ENCODE data around the gene LRP11.
"Not testable (repeated sequence)": the region's sequence is repeated elsewhere in the genome, so short reads cannot be mapped to it uniquely, and the experiment has no call there.

The LRP11 gene, protein sequence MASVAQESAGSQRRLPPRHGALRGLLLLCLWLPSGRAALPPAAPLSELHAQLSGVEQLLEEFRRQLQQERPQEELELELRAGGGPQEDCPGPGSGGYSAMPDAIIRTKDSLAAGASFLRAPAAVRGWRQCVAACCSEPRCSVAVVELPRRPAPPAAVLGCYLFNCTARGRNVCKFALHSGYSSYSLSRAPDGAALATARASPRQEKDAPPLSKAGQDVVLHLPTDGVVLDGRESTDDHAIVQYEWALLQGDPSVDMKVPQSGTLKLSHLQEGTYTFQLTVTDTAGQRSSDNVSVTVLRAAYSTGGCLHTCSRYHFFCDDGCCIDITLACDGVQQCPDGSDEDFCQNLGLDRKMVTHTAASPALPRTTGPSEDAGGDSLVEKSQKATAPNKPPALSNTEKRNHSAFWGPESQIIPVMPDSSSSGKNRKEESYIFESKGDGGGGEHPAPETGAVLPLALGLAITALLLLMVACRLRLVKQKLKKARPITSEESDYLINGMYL

DNA sequence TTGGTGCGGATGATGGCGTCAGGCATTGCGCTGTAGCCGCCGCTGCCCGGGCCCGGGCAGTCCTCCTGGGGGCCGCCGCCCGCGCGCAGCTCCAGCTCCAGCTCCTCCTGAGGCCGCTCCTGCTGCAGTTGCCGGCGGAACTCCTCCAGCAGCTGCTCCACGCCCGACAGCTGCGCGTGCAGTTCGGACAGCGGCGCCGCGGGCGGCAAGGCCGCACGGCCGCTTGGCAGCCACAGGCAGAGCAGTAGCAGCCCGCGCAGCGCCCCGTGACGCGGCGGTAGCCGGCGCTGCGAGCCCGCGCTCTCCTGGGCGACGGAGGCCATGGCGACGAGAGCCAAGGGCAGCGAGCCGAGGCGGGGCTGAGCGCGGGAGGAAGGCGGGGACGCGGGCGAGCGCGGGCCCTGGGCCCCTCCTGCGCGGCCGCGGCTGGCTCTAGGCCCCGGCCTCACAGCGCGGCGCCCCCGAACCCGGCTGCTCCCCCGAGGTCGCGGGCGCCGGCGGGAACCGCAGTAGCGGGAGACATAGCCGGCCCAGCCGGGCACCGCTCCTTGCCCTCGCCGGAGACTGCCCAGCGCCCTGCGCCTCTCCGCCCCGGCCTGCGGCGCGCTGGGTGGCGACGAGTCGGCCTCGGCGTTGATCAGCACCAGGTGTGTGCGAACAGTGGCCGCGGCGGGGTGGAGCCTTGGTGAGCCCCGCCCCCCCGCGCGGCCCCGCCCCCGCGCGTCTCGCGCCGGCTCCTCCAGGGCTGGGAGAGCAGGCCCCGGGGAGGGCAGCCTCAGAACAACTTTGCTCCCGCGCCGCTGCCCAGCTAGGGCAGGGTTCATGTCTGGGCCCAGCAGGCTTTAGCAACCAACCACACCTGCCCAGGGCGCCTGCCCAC, at the start of gene LRP11:
Gene LRP11, minus strand, starts transcription at position 662 of the 880 bp plus-strand sequence. Its CDS starts 339 bp downstream, at position 323.
- DNase-seq (ENCODE audit: low read depth), result peak; percentile 81
- H3K4me3 ChIP-seq (replicated peaks; ENCODE audit: low read depth, low read length), result peak within 1 kb of the TSS; percentile 66
- TF ChIP-seq, protein P1, sequence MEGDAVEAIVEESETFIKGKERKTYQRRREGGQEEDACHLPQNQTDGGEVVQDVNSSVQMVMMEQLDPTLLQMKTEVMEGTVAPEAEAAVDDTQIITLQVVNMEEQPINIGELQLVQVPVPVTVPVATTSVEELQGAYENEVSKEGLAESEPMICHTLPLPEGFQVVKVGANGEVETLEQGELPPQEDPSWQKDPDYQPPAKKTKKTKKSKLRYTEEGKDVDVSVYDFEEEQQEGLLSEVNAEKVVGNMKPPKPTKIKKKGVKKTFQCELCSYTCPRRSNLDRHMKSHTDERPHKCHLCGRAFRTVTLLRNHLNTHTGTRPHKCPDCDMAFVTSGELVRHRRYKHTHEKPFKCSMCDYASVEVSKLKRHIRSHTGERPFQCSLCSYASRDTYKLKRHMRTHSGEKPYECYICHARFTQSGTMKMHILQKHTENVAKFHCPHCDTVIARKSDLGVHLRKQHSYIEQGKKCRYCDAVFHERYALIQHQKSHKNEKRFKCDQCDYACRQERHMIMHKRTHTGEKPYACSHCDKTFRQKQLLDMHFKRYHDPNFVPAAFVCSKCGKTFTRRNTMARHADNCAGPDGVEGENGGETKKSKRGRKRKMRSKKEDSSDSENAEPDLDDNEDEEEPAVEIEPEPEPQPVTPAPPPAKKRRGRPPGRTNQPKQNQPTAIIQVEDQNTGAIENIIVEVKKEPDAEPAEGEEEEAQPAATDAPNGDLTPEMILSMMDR (IDR thresholded peaks at IDR 0.05; ENCODE audit: low read length, missing control alignments), result no peak

- TF ChIP-seq, protein P1 (IDR thresholded peaks at IDR 0.05; ENCODE audit: low read length, missing control alignments), result no peak
- no peak overlapping the region for H3K4me3 ChIP-seq (replicated peaks; ENCODE audit: low read depth, low read length)
- DNase-seq (ENCODE audit: low read depth), result no peak
Measured at GRCh38 chr6:149913540-149914240, 49.5 kb upstream of the LRP11 start.

DNA sequence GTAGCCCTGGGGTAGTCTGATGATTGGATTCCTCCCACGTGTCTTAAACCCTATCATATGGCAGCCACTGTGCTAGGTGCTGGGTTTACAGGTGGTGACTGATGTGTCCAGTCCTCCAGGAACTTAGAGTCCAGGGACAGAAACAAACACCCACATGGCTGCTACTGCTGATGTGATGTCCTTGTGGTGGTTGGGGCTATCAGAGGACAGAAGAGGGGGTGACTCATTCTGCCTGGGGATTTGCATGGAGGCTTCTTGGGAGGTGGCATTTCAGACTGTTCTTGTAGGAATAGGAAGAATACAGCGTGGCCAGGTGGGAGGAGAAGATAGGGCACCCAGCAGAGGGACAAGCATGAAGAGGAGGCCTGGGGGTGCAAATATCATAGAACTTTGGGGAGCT, 48.9 kb upstream of the LRP11 start:
- H3K4me3 ChIP-seq (replicated peaks; ENCODE audit: low read depth, low read length), result no peak overlapping the region
- no peak for DNase-seq (ENCODE audit: low read depth)
- TF ChIP-seq, protein P1 (IDR thresholded peaks at IDR 0.05; ENCODE audit: low read length, missing control alignments), result no peak

- H3K4me3 ChIP-seq (replicated peaks; ENCODE audit: low read depth, low read length), result not testable (repeated sequence)
Measured at GRCh38 chr6:149912680-149913079, 48.5 kb upstream of the LRP11 start.

DNA sequence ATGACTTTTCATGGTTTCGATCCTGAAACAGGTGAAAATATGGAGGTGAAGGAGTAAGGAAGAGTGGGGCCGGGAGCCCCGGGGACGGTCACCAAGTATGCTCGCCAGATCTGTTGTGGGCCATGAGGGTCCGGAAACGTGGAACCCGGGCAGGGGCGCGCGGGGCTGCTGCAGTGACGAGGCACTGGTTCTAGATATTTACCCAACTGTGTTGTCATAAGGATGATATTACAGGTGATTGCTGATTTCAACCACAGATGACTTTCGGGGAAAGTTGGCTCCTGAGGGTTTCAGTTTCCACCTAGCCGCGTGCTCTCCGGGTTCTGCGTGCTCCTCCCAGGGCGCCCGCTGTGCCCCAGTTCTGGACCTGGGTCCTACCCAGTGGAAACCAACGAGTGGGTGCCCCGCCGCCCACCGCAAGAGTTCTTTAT, 46.6 kb upstream of the LRP11 start:
- no peak overlapping the region for H3K4me3 ChIP-seq (replicated peaks; ENCODE audit: low read depth, low read length)
- no peak for DNase-seq (ENCODE audit: low read depth)
- TF ChIP-seq, protein P1 (IDR thresholded peaks at IDR 0.05; ENCODE audit: low read length, missing control alignments), result no peak

More at GRCh38 chr6:149912680-149913079, 48.5 kb upstream of the LRP11 start:
- DNase-seq (ENCODE audit: low read depth), result not testable (repeated sequence)

- no peak for DNase-seq (ENCODE audit: low read depth)
- TF ChIP-seq, protein P1 (IDR thresholded peaks at IDR 0.05; ENCODE audit: low read length, missing control alignments), result no peak
- H3K4me3 ChIP-seq (replicated peaks; ENCODE audit: low read depth, low read length), result no peak overlapping the region
Measured at GRCh38 chr6:149909701-149910470, 45.7 kb upstream of the LRP11 start.

DNA sequence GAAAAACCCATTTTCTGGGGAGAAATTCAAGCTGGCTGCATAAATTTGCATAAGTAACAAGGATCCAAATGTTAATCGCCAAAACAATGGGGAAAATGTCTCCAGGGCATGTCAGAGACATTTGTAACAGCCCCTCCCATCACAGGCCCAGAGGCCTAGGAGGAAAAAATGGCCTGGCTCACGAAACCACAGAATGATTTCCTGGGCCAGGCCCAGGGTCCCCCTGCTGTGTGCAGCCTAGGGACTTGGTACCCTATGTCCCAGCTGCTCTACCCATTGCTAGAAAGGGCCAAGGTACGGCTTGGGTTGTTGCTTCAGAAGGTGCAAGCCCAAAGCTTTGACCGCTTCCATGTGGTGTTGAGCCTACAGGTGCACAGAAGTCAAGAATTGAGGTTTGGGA, 44.3 kb upstream of the LRP11 start:
- not testable (repeated sequence) for DNase-seq (ENCODE audit: low read depth); H3K4me3 ChIP-seq (replicated peaks; ENCODE audit: low read depth, low read length)

Data from fibroblast of pulmonary artery (primary cell).